NCI-H748 treated with DMSO at 0.1 percent for 48 hours (cell line): ENCODE results near the gene STIP1.

Experiments
- DNase-seq: peaks from one replicate; lab custom pipeline; 2025; lab: John Stamatoyannopoulos, UW

Gene STIP1

DNA sequence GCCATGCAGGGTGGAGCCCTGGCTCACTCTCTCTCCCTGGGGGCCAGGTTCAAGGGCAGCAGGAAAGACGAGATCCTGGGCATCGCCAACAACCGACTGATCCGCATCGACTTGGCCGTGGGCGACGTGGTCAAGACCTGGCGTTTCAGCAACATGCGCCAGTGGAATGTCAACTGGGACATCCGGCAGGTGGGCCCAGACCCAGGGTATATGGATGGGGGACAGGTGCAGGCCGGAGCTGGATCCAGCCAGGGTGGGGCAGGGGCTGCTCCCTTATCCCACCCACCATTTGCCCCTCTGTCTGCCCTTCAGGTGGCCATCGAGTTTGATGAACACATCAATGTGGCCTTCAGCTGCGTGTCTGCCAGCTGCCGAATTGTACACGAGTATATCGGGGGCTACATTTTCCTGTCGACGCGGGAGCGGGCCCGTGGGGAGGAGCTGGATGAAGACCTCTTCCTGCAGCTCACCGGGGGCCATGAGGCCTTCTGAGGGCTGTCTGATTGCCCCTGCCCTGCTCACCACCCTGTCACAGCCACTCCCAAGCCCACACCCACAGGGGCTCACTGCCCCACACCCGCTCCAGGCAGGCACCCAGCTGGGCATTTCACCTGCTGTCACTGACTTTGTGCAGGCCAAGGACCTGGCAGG is 37.2 kb downstream of the STIP1 start:
- DNase-seq = no peak

DNA sequence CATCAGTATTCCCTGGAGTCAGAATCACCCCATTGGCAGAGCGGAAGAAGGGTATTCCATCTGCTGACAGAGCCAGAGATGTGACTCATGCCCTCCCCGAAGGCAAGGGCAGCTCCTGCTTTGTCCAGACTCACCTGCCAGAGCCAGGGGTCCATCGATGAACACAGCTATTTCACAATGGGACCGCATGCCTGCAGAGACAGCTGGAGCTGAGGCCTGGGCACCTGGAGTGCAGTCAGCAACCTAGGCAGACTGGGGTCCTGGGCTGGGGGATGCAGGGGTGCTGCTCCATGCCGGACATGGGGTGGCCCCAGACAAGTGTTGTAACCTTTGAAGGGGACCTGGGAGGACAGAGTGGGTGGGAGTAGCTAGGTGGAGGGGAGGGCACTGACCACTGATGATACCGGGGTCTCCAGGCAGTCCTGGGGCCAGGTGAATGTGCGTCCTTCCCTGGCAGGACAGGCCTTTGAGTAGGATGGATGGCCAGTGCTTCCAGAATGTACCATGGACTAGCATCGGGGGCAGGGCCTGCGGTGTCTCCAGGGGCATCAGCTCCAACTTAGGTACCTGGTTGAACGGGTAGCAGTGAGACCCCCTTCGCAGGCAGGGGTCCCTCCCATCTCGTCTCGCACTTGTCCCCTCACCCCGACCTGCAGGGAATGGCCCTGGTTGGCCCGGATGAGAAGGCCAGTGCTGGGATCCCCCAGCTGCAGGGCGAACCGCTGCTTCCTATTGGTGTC is 38.4 kb downstream of the STIP1 start:
- DNase-seq = no peak

DNA sequence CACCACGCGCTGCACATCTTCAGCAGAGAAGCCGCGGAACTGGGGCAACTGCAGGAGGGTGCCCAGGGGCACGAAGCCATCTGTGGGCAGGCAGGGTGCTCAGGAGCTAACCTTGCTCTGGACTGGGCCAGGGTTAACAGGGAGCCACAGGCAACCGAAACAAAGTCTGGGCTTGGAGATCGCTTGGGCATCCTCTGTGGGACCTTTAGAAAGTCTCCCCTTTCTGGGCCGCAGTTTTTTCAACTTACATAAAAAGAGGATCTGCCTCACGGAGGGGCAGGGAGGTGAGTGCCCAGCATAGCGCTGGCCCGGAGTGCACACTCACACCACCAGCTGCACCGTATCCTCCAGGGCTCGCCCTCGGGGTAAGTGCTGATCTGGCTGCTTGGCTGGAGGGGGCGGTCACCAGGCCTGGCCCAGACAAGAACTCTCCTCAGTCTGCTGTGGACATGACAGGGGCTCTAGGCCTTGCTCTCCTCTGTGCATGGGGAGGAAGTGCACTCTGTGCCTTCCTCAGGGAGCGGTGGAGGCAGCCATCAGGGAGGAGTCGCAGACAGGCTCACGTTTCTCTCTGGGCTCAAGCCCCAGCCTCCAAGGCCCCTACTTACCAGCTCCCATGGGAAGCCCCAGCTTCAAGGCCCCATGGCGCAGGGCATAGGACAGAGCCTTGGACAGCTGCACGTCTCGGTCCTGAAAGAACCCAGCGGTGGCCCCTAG is 39.1 kb downstream of the STIP1 start:
- DNase-seq = no peak

DNA sequence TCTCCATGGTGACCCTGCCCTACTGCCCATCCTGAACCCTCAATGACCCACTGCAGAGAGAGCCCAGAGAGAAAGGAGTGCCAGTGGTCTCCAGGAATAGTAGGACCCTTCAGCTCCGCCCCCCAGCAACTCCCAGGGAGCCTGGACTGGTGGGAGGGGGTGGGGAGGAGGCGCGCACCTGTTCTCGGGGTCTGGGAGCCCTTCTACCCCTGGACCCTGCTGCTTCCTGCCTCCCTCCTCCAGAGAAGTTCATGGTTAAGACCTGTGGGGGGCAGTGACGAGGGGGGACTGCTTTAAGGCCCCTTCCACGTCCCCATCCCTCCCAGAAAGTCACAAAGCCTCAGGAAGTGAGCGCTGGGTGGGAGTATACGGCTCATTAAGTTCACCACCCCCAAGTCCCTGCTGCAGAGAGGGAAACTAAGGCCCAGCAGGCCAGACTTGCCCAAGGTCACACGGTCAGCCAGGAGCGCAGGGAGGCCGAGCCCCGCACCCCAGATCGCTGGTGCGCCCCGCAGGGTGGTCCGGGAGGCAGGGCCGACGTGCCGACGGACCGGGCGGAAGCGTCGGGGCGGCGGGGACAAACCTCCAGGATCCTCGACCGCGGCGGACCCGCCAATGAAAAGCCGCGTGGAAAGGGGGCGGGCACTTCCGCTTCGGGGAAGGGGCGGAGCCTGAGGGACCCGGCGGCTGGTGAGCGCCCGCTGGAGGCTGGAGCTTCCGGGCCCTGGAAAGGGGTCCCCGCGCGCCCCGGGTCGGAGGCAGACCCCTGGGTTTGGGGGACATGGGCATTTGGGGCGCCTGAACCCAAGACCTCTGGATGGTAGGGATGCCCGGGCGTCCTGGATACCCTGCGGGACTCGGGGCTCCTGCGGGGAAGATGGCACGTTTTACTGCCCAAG is 39.9 kb downstream of the STIP1 start, which contains the start of the genes NUDT22 and TRPT1:
Gene NUDT22, plus strand, starts transcription at position 667 of the 899 bp plus-strand sequence. CDS start 379 bp downstream, outside the sequence.
Gene TRPT1, minus strand, starts transcription at position 579 of the 899 bp plus-strand sequence. Its CDS starts 326 bp downstream, at position 253.
- peak; percentile 82 for DNase-seq

DNA sequence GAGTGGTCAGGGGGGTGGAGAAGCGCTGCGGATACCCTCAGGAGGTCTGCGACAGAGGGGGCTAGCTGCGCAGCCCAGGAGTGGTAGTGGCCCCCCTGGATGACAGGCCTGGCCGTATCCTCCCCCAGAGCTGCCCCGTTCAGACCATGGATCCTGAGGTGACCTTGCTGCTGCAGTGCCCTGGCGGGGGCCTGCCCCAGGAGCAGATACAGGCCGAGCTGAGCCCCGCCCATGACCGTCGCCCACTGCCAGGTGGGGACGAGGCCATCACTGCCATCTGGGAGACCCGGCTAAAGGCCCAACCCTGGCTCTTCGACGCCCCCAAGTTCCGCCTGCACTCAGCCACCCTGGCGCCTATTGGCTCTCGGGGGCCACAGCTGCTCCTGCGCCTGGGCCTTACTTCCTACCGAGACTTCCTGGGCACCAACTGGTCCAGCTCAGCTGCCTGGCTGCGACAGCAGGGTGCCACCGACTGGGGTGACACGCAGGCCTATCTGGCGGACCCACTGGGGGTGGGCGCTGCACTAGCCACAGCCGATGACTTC is 40.6 kb downstream of the STIP1 start:
- DNase-seq = peak; percentile 36

DNA sequence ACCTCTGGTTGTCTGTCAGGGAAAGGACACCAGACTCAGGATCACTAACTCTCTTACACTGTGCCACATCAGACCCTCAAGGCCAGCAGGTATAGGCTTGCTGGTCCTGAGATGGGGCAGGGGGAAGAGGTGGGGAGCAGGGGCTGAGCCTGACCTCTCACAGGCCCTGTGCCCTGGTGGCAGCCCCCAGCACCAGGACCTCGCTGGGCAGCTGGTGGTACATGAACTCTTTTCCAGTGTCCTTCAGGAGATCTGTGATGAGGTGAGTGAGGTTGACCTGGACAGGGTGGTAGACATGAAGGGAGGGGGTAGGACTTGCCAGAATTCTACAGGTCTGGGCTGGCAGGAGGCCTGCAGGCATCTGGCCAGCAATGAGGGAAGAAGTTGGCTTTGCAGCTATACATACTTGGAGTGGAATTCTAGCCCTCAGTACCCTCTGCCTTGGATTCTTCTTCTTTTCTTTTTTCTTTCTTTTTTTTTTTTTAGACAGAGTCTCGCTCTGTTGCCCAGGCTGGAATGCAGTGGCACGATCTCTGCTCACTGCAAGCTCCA is 41.5 kb downstream of the STIP1 start:
- no peak for DNase-seq

DNA sequence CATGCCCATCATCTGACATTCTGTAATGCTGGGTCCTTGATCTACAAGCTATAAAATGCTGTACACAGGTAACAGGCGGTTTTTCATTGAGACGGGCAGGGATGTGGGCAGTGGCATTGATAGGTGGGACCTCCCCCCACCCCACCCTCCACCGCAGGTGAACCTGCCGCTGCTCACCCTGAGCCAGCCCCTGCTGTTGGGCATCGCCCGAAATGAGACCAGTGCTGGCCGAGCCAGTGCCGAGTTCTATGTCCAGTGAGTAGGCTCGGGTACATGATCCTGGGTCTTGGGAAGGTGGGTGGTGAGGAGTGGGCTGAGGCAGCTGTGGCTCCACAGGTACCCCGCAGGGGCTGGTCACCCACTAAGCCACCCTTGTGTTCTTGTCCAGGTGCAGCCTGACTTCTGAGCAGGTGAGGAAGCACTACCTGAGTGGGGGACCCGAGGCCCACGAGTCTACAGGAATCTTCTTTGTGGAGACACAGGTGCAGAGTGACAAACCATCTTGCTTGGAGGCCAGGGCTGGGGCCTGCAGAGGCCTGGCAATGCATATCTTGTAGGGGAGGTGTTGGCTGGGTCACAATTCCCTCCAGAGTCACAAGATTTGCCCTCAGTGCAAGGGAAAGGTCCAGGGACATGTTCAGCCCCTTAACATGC is 43.2 kb downstream of the STIP1 start:
- DNase-seq = no peak

DNA sequence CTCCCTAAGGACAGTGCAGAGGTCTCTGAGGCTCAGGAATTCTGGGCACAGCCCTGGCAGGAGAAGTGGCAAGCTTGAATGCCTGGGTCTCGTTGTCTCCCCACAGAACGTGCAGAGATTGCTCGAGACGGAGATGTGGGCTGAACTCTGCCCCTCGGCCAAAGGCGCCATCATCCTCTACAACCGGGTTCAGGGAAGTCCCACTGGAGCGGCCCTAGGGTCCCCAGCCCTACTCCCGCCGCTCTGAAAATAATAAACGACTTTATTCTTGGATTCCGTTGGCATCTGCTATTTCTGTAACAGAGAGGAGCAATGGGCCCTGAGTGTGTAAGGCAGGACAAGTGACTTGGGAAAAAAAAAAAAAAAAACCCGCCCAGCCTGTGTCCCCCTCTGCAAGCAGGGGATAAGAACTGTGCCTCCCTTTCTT is 43.8 kb downstream of the STIP1 start:
- DNase-seq = no peak

DNA sequence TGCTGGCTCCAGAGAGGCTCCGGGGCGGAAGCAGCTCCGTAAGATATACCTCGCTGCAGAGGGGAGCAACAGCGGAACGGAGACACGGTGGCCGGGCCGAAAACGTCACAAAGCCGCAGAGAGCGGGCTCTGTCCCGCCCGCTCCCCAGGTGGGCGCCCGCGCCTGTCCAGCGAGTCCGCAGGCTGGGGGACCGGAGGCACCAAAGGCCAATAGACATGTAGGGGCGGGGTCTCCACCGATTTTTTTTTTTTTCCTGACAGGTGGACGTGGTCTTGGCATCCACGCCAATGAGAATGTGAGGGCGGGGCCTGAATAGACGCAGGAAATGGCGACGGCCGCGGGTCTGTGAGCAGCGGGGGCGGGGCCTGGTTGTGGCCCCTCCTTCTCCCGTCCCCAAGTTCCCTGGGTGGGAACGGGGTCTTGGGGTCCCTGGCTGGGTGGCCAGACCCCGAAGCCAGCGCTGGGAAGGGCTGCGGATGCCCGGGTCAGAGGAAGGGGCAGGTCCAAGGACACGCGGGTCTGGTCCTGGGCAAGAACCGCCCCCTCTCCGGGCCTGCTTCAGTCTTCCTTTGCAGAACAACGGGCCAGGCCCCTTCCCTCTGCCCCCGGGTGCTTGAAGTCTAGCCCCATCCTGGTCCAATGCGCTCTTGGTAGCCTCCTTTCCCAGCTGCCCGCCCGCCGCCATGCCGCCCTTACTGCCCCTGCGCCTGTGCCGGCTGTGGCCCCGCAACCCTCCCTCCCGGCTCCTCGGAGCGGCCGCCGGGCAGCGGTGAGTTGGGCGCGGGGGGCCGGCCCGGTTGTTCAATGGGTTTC is 44.4 kb downstream of the STIP1 start, which contains the start of gene DNAJC4:
Gene DNAJC4, plus strand, starts transcription at position 378 of the 814 bp plus-strand sequence. Its CDS starts 307 bp downstream, at position 685.
- DNase-seq = peak; percentile 90

DNA sequence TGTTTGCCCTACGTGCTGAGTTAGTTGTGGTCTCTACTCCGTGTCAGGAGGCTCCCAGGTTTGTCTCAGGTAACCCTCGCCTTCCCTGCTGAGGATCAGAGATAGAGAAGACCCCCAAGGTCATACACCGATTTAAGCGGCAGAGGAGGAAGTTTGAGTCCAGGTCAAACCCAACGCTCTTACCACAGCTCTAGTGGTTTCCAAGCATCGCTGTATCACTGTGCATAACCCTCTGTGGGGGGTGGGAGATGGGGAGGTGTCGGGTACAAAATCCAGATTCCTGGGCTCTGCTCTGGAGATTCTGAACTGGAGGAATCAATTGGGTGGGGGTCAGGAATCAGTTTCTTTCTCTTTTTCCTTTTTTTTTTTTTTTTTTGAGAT is 45.0 kb downstream of the STIP1 start:
- DNase-seq = no peak

DNA sequence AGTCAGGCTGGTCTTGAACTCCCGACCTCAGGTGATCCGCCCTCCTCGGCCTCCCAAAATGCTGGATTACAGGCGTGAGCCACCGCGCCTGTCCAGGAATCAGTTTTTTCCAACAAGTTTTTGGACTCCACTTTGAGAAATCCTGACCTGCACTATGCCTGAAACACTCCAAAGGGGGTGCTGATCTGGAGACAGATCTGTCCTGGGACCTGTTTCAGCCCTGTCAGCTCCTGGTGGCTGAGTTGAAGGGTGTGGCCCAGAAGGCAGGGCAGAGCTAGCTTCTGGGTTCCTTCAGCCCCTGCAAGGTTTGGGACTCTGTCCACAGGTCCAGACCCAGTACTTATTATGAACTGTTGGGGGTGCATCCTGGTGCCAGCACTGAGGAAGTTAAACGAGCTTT is 45.6 kb downstream of the STIP1 start:
- no peak for DNase-seq

DNA sequence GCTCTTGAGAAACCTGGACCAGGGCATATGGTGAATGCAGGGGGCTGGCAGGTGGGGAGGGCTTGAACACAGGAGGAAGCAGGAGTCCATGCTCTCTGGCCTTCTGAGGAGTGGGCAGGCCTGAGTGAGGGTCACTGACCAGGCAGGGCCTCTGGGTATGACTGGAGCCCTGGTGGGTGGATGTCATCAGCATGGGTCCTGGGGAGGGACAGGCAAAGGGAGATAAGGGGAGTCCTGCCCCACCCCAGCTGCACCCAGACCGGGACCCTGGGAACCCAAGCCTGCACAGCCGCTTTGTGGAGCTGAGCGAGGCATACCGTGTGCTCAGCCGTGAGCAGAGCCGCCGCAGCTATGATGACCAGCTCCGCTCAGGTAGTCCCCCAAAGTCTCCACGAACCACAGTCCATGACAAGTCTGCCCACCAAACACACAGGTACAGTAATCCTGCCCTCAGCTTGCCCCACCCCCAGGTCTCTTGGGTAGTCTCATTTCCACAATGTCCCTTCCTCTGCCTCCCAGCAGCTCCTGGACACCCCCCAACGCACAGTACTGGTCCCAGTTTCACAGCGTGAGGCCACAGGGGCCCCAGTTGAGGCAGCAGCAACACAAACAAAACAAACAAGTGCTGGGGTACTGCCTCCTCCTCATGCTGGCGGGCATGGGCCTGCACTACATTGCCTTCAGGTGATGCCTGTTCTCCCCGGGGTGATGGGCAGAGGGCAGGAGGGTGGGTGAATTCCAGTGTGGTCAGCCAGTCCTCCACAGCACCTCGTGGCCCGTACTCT is 46.4 kb downstream of the STIP1 start:
- DNase-seq = no peak

DNA sequence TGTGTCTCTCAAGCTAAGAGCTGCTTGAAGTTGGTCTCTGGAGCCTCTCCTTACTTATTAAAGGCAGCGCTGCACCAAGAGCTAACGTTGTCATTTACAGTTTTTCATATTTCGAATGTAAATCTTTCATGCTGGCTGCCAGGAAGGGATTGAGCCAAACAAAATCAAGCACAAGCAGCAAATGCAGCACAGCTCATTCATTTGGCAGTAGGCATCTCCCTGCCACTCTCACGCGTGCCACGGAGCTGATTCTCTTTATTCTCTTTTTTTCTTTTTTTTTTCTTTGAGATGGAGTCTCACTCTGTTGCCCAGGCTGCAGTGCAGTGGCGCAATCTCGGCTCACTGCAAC is 47.0 kb downstream of the STIP1 start:
- no peak for DNase-seq

DNA sequence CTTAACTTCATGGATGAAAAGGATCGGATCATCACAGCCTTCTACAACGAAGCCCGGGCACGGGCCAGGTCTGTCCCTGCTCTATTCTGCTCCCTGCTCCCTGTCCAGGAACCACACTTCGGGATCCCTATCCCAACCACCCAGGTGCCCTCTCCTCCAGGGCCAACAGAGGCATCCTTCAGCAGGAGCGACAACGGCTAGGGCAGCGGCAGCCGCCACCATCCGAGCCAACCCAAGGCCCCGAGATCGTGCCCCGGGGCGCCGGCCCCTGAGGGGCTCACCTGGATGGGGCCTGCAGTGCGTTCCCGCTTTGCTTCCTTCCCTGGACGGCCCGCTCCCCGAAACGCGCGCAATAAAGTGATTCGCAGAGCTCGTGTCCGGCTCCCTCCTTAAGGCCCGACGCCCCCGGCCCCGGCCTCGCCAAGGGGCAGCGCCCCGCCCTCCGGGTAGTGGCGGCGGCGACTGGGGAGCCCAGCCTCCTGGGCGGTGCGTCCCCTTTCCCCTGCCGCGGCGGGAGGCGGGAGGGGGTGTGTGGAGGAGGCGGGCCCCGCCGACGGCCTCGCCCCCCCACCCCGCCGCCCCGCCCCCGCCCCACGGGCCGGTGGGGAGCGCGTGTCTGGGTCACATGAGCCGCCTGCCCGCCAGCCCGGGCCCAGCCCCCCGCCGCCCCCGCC is 48.1 kb downstream of the STIP1 start, which contains the start of gene VEGFB:
Gene VEGFB, plus strand, starts transcription at position 672 of the 674 bp plus-strand sequence. CDS start 250 bp downstream, outside the sequence.
- DNase-seq = no peak

DNA sequence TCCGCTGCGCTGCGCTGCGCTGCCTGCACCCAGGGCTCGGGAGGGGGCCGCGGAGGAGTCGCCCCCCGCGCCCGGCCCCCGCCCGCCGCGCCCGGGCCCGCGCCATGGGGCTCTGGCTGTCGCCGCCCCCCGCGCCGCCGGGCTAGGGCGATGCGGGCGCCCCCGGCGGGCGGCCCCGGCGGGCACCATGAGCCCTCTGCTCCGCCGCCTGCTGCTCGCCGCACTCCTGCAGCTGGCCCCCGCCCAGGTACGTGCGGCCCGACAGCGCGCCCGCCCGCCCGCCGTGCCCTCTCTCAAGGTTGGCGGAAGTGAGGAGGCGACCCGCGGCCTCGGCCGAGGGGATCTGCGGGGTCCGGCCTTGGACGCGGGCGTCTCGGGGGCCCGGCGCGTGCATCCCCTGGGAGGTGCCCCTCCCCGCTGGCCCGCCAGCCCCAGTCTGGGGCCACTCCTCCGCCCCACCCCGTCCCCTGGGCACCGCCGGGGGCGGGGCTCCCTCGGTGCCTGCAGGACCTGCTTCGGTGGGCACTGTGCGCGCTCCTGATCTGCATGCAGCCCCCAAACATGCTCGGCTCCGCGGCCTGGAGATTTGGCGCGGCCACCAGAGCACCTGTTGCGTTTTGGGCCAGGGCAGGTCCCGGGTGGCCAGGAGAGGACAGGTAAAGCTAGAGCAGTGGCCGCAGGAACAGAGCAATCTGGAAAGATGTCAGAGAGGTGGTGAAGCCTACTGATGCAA is 48.8 kb downstream of the STIP1 start:
- no peak for DNase-seq

DNA sequence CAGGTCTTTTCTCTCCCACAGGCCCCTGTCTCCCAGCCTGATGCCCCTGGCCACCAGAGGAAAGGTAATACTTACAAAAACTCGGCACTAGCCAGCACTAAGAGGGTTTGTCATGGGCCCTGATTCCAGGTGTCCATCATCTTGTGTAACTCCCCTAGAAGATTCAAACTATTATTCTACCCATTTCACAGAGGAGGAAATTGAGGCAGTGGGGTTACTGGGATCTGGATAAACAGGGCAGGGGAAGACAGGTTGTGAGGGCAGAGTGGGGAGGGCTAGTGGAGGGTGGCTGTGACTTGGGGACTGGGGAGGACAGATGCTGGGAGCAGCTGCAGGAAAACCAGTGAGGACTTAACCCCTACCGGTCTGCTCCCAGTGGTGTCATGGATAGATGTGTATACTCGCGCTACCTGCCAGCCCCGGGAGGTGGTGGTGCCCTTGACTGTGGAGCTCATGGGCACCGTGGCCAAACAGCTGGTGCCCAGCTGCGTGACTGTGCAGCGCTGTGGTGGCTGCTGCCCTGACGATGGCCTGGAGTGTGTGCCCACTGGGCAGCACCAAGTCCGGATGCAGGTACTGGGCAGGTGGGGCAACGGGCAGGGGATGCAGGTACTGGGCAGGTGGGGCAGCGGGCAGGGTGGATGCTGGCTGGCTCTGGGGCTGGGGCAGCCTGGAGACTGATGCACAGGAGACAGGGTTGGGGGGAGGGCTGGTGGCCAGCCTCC is 49.6 kb downstream of the STIP1 start:
- DNase-seq = no peak

DNA sequence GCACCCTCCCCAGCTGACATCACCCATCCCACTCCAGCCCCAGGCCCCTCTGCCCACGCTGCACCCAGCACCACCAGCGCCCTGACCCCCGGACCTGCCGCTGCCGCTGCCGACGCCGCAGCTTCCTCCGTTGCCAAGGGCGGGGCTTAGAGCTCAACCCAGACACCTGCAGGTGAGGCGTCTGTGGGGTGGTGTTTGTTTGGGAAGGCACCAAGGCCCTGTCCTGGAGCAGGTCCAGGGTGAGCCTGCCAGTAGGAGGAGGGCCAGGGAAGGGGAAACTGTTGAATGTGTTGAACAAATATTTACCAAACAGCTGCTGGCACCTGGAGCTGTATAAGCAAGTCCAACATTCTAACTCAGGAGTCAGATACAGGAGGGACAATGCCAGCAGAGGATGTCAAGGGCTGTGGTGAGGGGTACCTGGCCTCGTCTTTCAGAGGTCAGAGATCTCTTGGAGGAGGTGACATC is 51.5 kb downstream of the STIP1 start:
- peak; percentile 80 for DNase-seq
